ENCODE results near the gene GBX1.

Gene GBX1

DNA sequence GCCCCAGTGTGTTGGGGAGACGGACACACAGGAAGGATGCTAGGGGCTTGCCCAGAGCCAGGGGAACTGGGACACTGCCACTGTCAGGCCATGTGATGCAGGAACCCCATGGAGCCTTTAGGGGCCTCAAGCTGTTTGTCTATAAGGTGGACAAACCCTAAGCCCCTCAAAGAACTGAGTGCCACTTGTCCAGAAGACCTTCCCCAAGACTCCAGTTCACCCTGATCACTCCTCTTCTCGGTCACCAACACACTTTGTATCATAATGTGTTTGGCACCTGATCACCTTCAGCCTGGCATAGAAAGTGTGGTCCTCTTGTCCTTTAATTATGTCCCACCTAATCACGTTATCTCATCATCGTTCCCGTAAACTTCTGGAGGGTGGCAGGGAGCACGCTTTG lies 42.1 kb upstream of the GBX1 start:
- TF ChIP-seq, protein P1, sequence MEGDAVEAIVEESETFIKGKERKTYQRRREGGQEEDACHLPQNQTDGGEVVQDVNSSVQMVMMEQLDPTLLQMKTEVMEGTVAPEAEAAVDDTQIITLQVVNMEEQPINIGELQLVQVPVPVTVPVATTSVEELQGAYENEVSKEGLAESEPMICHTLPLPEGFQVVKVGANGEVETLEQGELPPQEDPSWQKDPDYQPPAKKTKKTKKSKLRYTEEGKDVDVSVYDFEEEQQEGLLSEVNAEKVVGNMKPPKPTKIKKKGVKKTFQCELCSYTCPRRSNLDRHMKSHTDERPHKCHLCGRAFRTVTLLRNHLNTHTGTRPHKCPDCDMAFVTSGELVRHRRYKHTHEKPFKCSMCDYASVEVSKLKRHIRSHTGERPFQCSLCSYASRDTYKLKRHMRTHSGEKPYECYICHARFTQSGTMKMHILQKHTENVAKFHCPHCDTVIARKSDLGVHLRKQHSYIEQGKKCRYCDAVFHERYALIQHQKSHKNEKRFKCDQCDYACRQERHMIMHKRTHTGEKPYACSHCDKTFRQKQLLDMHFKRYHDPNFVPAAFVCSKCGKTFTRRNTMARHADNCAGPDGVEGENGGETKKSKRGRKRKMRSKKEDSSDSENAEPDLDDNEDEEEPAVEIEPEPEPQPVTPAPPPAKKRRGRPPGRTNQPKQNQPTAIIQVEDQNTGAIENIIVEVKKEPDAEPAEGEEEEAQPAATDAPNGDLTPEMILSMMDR (IDR thresholded peaks at IDR 0.05; ENCODE audit: control insufficient read depth, extremely low read depth, insufficient read depth) = no peak
- no peak overlapping the region for H3K4me3 ChIP-seq (ENCODE audit: low read depth, low read length)
- DNase-seq (ENCODE audit: low read depth) = no peak

DNA sequence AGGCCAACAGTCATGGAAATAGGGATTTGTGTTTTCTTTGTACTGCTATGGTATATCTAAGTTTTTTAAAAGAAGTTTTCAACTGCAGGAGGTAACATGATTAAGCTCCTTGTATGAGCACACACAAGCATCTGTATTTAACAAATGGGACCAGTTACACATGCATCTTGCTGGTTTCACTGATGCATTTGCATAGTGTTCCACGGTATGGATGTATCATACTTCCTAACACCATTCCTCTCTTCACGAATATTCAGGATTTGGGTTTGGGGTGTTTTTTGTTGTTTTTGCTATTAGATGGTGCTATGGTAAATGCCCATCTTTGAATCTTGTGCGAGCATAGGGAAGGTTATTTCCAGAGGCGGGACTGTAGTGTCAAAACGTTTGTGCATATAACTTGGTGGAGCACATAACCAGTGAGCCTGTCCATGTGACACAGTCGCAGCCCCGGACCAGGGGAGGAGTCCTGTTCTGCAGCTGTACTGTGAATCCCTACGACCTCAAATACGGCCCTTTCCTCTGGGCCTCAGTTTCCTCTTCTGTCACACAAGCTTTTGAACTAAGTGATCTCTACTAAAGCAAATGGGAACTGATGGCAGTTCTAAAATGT lies 40.9 kb upstream of the GBX1 start:
- DNase-seq (ENCODE audit: low read depth) = no peak
- H3K4me3 ChIP-seq (ENCODE audit: low read depth, low read length) = no peak overlapping the region

GRCh38 chr7:151207804-151208203 lies 40.3 kb upstream of the GBX1 start:
- no peak overlapping the region for H3K4me3 ChIP-seq (ENCODE audit: low read depth, low read length)

More for the DNA sequence above, 40.9 kb upstream of the GBX1 start:
- TF ChIP-seq, protein P1 (IDR thresholded peaks at IDR 0.05; ENCODE audit: control insufficient read depth, extremely low read depth, insufficient read depth) = no peak

DNA sequence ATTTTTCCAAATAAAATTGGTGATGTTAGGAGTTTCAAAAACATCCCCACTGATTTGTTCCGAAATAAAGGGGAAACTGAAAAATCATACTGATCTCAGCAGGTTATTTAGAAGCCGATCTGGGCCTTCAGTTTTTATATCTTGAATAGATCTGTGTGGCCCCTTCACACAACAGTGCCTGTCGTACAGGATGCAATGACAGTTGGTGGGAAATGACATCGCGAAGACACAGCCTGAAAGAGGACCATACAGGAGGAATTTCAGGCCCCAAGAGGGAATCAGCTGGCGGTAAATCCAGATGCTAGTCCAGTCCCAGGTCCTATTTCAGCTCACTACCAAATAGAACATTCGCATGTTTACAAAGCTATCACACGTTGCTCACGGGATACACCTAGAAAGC lies 39.8 kb upstream of the GBX1 start:
- H3K4me3 ChIP-seq (ENCODE audit: low read depth, low read length) = no peak overlapping the region
- DNase-seq (ENCODE audit: low read depth) = no peak
- TF ChIP-seq, protein P1 (IDR thresholded peaks at IDR 0.05; ENCODE audit: control insufficient read depth, extremely low read depth, insufficient read depth) = no peak

More at GRCh38 chr7:151207804-151208203, 40.3 kb upstream of the GBX1 start:
- TF ChIP-seq, protein P1 (IDR thresholded peaks at IDR 0.05; ENCODE audit: control insufficient read depth, extremely low read depth, insufficient read depth) = no peak
- no peak for DNase-seq (ENCODE audit: low read depth)

DNA sequence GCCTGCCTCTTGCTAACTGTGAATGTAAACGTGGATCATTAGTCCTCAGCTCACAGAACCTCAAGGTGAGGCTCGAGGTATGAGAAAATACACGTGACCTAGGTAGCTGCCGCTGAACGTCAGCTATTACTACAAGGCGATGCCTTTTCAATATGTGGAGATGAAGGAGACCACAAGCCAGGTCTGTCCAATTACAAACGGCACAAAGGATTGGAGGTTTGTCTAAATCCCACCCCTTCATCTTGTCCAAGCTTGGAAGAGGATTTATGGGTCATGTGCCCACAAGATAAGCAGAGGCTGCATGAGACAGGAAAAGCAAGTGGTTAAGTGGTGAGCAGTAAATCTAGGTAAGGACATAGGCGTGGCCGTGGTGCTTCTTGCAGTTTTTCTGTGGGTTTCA lies 39.4 kb upstream of the GBX1 start:
- TF ChIP-seq, protein P1 (IDR thresholded peaks at IDR 0.05; ENCODE audit: control insufficient read depth, extremely low read depth, insufficient read depth) = no peak
- DNase-seq (ENCODE audit: low read depth) = no peak
- H3K4me3 ChIP-seq (ENCODE audit: low read depth, low read length) = no peak overlapping the region

DNA sequence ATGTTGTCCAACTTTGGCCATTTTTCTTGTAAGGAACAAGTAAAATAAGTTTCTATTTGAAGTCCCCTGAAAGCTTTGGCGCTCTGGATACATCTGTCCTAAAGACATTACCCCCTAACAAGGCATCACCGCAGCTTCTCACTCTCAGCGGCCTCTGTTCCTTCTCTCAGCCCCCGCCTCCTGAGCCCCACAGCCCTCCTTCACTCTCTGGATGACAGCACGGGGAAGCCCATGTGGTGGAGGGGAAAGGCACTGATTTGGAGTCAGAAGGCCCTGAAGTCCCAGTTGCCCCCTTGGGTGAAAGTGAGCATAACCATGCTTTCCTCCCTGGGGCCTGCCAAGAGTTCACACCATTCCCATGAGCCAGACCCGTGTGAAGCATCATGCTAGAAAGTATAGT lies 38.2 kb upstream of the GBX1 start:
- TF ChIP-seq, protein P1 (IDR thresholded peaks at IDR 0.05; ENCODE audit: control insufficient read depth, extremely low read depth, insufficient read depth) = no peak
- DNase-seq (ENCODE audit: low read depth) = no peak
- no peak overlapping the region for H3K4me3 ChIP-seq (ENCODE audit: low read depth, low read length)

All from LNCaP clone FGC (cell line).